NCI-H146 treated with DMSO at 0.1 percent for 48 hours (cell line): ENCODE data around the gene MRPS2.

Experiments used
- DNase-seq: peaks from one replicate; lab custom pipeline; 2025; ENCODE audit not compliant: unreplicated experiment; lab: John Stamatoyannopoulos, UW

MRPS2 gene

DNA sequence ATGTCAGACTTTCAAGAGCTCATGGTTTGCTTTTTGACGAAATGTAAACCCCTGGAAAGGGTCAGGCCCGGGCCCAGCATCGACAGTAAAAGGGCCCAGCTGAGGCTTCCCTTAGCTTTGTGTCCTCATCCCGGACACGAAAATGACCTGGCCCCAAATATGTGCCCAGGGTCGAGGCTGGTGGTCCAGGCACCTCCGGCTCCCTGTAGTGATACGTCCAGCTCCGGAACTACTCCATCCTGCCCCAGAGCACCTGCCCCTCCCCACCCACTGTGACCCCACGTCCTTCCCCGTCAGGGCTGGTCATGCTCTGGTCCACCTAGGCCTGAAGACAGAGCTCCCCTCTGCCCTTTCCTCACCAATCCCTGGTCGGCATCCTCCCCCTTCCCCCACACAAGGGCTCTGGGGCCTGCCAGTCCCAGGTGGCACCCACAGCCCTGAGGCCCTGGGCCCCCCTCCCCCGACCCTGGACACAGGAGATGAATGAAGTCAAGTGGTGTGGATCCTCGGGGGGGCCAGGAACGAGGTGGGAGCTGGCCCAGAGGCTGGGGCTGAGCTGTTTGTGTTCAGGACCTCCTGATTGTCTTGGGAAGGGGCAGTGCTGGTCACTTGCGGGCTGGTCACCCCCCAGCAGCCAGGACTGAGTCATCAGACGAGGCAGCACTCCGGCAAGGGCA lies 51.7 kb downstream of the MRPS2 start:
- no peak for DNase-seq

DNA sequence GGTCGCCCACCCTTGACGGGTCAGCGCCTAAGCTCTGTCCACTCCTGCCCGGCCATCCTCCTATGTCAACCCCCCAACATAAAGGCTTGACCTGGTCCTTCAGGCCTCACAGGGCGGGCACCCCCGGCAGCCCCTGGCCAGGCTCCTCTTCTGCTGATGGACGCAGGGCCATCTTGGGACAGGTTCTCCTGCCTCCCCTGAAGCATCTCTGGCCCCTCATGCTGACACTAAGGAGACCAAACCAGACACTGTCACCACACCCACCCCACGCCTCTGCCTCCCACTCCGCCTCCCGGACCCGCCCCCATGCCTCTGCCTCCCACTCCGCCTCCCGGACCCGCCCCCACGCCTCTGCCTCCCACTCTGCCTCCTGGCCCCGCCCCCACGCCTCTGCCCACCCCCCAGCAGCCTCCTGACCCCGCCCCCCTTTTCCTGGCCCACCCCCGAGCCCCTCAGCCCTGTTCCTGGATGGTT lies 52.3 kb downstream of the MRPS2 start:
- DNase-seq: no peak
